KMS-11 (cell line): ENCODE results near the gene OR8K3.

Experiments used
- H2AFZ ChIP-seq: fragments of 200-600 bp; sonication (generic); 2 replicates; pipeline ENCODE4 v1.6.1; 2016; ENCODE audit warnings: antibody characterized with exemption, mixed run types, low read depth
- H3K27ac ChIP-seq: fragments of 200-600 bp; sonication (generic); 2 replicates; pipeline ENCODE4 v1.6.1; 2016; ENCODE audit warnings: mild to moderate bottlenecking, mixed run types
- H3K27me3 ChIP-seq: fragments of 200-600 bp; sonication (generic); 2 replicates; pipeline ENCODE4 v1.6.1; 2017; ENCODE audit warnings: mild to moderate bottlenecking, low read depth, mixed run types, moderate library complexity; ENCODE audit not compliant: insufficient read depth
- H3K36me3 ChIP-seq: fragments of 200-600 bp; sonication (generic); 2 replicates; pipeline ENCODE4 v1.6.1; 2017; ENCODE audit warnings: mild to moderate bottlenecking, mixed run types; ENCODE audit not compliant: insufficient read depth
- H3K4me1 ChIP-seq: fragments of 200-600 bp; sonication (generic); 2 replicates; pipeline ENCODE4 v1.6.1; 2016; ENCODE audit warnings: mild to moderate bottlenecking, low read depth, mixed run types; ENCODE audit not compliant: poor library complexity, severe bottlenecking
- H3K4me2 ChIP-seq: fragments of 200-600 bp; sonication (generic); 2 replicates; pipeline ENCODE4 v1.7.0; 2016; ENCODE audit warnings: mild to moderate bottlenecking, mixed run types
- H3K4me3 ChIP-seq: fragments of 200-600 bp; sonication (generic); IDR thresholded peaks from 2 replicates; pipeline ENCODE4 v1.6.1; 2017; ENCODE audit warnings: low read depth, low read length, mixed read lengths; ENCODE audit not compliant: insufficient read depth
- H3K79me2 ChIP-seq: fragments of 200-600 bp; sonication (generic); 2 replicates; pipeline ENCODE4 v1.6.1; 2016; ENCODE audit warnings: low read depth, mixed run types; ENCODE audit not compliant: insufficient read depth
- H3K9ac ChIP-seq: fragments of 200-600 bp; sonication (generic); 2 replicates; pipeline ENCODE4 v1.6.1; 2016; ENCODE audit warnings: mild to moderate bottlenecking, mixed run types
- H4K20me1 ChIP-seq: fragments of 200-600 bp; sonication (generic); 2 replicates; pipeline ENCODE4 v1.6.1; 2016; ENCODE audit warnings: mild to moderate bottlenecking, mixed run types; ENCODE audit not compliant: insufficient read depth
- TF ChIP-seq, protein P1 (sequence below): fragments of 200-600 bp; sonication (generic); conservative IDR thresholded peaks from 2 replicates; pipeline ENCODE4 v1.6.1; 2017; ENCODE audit warnings: low read depth, mild to moderate bottlenecking, antibody characterized with exemption, low read length, moderate library complexity, mixed read lengths

The OR8K3 gene

DNA sequence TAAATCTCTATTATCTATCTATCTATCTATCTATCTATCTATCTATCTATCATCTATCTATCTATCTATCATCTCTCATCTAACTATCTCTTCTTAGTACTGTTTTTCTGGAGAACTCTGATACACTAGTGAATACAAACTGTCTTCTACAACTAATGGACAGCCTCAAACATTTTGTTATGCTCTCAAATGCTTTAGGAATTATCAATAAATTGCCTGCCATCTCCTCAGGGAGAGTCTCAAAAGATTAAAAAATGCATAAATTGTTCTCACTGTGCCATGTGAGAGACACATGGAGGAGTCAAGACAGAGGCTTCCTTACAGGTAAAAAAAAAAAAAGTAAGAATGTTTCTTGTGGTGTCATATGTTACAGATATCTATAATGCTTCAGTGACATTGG, at the start of gene OR8K3:
OR8K3 (plus strand) TSS at position 301 of the 400 bp plus-strand sequence. CDS start 3,163 bp downstream, outside the sequence.
- TF ChIP-seq, protein P1, sequence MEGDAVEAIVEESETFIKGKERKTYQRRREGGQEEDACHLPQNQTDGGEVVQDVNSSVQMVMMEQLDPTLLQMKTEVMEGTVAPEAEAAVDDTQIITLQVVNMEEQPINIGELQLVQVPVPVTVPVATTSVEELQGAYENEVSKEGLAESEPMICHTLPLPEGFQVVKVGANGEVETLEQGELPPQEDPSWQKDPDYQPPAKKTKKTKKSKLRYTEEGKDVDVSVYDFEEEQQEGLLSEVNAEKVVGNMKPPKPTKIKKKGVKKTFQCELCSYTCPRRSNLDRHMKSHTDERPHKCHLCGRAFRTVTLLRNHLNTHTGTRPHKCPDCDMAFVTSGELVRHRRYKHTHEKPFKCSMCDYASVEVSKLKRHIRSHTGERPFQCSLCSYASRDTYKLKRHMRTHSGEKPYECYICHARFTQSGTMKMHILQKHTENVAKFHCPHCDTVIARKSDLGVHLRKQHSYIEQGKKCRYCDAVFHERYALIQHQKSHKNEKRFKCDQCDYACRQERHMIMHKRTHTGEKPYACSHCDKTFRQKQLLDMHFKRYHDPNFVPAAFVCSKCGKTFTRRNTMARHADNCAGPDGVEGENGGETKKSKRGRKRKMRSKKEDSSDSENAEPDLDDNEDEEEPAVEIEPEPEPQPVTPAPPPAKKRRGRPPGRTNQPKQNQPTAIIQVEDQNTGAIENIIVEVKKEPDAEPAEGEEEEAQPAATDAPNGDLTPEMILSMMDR = no peak
- no peak within 1 kb of the TSS for H3K4me3 ChIP-seq

DNA sequence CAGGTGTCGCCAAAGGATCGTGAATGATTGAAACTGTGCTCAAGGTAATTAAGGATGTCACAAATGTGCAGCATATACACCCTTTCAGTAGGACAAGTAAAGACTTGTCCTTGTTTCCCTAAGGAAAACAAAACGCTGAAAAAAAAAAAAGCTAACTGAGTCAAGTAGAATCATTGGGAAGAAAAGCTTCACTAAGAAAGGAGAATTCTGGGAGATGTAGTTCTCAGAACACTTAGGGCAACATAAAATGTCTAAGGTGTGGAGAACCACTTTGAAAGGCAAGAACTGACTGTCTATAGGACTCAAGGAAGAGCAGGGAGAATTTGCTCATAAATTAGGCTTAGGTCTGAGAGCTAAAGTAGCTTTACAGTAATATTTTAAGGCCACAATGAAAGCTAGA, 43.9 kb upstream of the OR8K3 start:
- H3K4me3 ChIP-seq = no peak overlapping the region

More for the DNA sequence above, at the start of gene OR8K3:
- no peaks in the 10 kb centered on the region for H3K27me3 ChIP-seq
- H3K9ac ChIP-seq = no peak within 1 kb of the TSS
- no peaks in the 10 kb centered on the region for H3K79me2 ChIP-seq
- H3K4me1 ChIP-seq = no peaks in the 10 kb centered on the region
- H3K4me2 ChIP-seq = no peak within 1 kb of the TSS
- no peaks in the 10 kb centered on the region for H4K20me1 ChIP-seq
- no peaks in the 10 kb centered on the region for H3K36me3 ChIP-seq
- no peak within 1 kb of the TSS for H2AFZ ChIP-seq
- H3K27ac ChIP-seq = no peak within 1 kb of the TSS

DNA sequence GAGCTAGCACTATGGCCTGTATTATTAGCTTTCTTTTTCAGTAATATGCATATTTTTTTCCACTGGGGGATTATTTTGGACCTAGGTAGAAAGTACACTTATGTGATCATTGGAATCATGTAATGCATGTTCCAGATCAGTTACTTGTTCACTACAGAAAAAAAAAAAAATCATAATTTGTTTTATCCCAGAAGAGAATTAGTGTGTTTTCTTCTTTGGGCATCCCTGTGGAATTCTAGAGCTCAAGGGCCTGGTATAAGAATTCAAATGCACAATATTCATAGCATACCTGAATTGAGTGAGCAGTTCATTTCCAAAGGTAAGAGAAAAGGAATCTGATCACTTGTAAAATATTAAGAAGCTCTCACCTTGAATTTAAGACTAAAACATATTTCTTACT, 41.1 kb upstream of the OR8K3 start, which contains the start of gene OR5T1:
OR5T1 (plus strand) TSS at position 301 of the 400 bp plus-strand sequence. CDS start 1,485 bp downstream, outside the sequence.
- H3K27me3 ChIP-seq = no peaks in the 10 kb centered on the region
- no peak within 1 kb of the TSS for H3K27ac ChIP-seq
- no peaks in the 10 kb centered on the region for H4K20me1 ChIP-seq
- H2AFZ ChIP-seq = no peak within 1 kb of the TSS
- no peak within 1 kb of the TSS for H3K4me3 ChIP-seq
- H3K36me3 ChIP-seq = no peaks in the 10 kb centered on the region
- no peaks in the 10 kb centered on the region for H3K79me2 ChIP-seq
- no peak within 1 kb of the TSS for H3K4me2 ChIP-seq
- H3K9ac ChIP-seq = no peak within 1 kb of the TSS
- TF ChIP-seq, protein P1 = no peak
- no peaks in the 10 kb centered on the region for H3K4me1 ChIP-seq

More for the DNA sequence above, 43.9 kb upstream of the OR8K3 start:
- Histone ChIP-seq H3K36me3 (no peaks in the 10 kb centered on the region), H3K79me2 (no peaks in the 10 kb centered on the region), H3K4me2 (no peak overlapping the region), H4K20me1 (no peaks in the 10 kb centered on the region), H3K9ac (no peak overlapping the region), H2AFZ (no peak overlapping the region), H3K27me3 (no peaks in the 10 kb centered on the region), H3K27ac (no peak overlapping the region), H3K4me1 (no peaks in the 10 kb centered on the region)
- TF ChIP-seq, protein P1 = no peak

DNA sequence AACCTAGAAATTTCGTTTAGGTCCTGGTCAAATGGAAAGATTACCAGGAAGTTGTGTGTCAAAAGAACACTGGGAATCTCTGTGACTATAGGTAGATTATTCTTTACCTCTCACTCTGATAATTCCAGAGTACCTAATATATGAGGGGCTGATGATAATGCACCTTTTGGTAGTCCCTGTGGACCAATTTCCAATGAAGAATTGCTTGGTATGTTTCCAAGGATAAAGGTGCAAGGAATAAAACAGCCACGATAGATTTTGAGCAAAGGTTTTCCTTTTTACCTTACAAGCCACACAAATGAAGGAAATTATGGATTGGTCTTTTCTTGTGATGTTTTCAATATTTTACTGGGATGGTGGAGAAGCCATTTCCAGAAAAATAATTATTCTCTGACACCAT, 22.8 kb upstream of the OR8K3 start, which contains the start of gene OR8H1:
OR8H1 (minus strand) TSS at position 101 of the 400 bp plus-strand sequence. CDS start 1,192 bp downstream, outside the sequence.
- Histone ChIP-seq H3K4me2 (no peak within 1 kb of the TSS), H3K27me3 (no peaks in the 10 kb centered on the region), H3K4me1 (no peaks in the 10 kb centered on the region), H3K36me3 (no peaks in the 10 kb centered on the region), H3K9ac (no peak within 1 kb of the TSS), H3K4me3 (no peak within 1 kb of the TSS), H3K27ac (no peak within 1 kb of the TSS), H4K20me1 (no peaks in the 10 kb centered on the region), H2AFZ (no peak within 1 kb of the TSS), H3K79me2 (no peaks in the 10 kb centered on the region)
- TF ChIP-seq, protein P1 = no peak
